Measurements from ENCODE around the gene NANOS3.

The NANOS3 gene

DNA sequence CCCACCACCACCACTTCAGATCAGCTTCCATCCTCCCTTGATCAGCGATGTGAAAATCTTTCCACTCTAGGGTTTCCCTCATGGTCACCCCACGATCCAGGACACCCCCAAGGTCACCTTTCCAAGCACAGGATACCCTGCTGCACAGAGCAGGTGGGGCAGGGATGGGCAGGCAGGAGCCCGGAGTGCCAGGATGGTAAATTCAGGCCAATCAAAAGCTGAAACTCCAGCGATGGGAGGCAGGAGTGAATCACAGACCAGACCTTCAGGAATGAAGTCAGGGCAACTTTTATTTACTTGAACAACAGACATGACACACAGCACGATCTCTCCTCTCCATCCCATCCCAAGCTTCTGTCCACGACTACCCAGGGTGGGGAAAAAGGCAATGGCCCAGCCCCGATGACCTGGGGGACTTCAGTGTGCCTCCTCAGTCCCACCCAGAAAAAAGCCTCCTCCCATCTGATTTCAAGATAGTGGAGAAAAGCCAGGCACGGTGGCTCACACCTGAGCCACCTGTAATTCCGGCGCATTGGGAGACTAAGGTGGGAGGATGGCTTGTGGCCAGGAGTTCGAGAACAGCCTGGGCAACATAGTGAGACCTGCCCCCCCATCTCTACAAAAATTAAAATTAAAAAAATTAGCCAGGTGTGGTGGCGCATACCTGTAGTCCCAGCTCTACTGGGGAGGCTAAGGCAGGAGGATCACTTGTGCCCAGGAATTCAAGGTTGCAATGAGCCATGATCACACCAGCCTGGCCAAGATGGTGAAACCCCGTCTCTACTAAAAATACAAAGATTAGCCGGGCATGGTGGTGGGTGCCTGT is 42.5 kb upstream of the NANOS3 start:
- TF ChIP-seq, protein P1, sequence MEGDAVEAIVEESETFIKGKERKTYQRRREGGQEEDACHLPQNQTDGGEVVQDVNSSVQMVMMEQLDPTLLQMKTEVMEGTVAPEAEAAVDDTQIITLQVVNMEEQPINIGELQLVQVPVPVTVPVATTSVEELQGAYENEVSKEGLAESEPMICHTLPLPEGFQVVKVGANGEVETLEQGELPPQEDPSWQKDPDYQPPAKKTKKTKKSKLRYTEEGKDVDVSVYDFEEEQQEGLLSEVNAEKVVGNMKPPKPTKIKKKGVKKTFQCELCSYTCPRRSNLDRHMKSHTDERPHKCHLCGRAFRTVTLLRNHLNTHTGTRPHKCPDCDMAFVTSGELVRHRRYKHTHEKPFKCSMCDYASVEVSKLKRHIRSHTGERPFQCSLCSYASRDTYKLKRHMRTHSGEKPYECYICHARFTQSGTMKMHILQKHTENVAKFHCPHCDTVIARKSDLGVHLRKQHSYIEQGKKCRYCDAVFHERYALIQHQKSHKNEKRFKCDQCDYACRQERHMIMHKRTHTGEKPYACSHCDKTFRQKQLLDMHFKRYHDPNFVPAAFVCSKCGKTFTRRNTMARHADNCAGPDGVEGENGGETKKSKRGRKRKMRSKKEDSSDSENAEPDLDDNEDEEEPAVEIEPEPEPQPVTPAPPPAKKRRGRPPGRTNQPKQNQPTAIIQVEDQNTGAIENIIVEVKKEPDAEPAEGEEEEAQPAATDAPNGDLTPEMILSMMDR (IDR thresholded peaks at IDR 0.05; ENCODE audit: insufficient read depth, low read depth, low read length, missing control alignments) = no peak
- no peak overlapping the region for H3K4me3 ChIP-seq (ENCODE audit: low read length)
- DNase-seq (ENCODE audit: low read depth) = peak; percentile 91

GRCh38 chr19:13835791-13836723 is 40.9 kb upstream of the NANOS3 start:
- TF ChIP-seq, protein P1 (IDR thresholded peaks at IDR 0.05; ENCODE audit: insufficient read depth, low read depth, low read length, missing control alignments) = no peak
- DNase-seq (ENCODE audit: low read depth) = peak; percentile 29
- no peak overlapping the region for H3K4me3 ChIP-seq (ENCODE audit: low read length)

DNA sequence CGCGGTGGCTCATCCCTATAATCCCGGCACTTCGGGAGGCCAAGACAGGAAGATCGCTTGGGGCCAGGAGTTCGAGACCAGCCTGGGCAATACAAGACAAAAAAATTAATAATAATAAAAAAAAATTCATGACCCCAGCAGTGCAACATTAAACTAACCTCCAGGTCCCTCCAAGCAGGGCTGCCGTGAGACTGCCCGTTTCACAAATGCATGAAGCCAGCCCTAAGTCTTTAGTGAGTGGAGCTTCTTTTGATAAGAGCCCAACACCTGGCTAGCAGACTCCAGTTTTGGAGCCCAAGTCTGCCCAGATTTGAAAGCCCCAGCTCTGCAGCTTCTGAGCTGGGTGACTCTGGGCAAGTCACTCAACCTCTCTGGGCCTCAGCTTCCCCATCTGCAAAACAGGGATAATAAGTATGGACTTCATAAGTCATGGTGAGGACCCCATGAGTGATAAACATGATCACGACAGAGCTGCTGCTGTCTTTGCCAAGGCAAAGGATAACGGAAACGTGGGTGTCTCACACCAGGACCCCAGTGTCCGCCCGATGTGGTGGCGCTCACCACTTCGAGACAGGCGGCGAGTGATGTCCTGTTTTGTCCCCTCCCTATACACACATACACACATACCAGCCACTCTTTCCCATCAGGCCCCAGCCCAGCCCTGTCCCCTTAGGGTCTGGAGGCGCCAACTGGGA is 38.4 kb upstream of the NANOS3 start:
- peak overlapping the region; percentile 85 for H3K4me3 ChIP-seq (ENCODE audit: low read length)
- DNase-seq (ENCODE audit: low read depth) = no peak
- TF ChIP-seq, protein P1 (IDR thresholded peaks at IDR 0.05; ENCODE audit: insufficient read depth, low read depth, low read length, missing control alignments) = no peak

DNA sequence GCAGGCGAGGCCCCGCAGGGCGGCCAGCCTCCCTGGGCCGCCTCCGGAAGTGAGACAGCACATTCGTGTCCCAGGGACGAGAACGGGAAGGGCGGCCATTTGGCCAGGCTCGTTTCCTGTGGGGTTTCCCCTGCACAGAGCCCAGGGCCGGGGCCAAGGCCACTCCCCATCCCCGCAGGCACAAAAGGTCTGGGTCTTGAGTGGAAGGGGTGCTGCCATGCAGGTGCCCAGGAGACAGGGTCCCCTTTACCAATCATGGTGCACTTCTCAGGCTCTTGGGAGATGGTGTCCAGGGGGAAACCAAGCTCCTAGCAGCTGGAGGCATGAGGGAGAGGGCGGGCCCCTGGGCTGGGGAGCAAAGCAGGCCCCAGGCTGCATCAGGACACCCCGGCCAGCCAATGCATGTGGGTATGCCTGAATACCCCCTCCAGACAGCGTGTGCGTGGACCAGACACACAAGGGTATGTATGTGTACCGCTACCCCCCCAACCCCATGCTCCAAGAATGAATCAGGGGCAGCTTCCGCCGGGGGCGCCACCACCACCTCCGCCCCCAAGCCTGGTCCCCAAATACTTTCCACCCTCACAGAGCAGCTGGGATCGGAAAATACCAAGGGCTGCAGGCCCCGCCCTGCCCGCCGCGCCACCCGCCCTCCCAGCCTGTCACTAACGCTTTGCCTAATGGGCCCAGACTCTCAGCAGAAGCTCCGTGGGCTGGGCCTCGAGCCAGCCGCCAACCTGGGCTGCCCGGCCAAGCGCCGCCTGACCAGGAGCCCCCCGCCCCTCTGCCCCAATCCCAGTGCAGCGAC is 37.6 kb upstream of the NANOS3 start:
- peak overlapping the region; percentile 85 for H3K4me3 ChIP-seq (ENCODE audit: low read length)
- TF ChIP-seq, protein P1 (IDR thresholded peaks at IDR 0.05; ENCODE audit: insufficient read depth, low read depth, low read length, missing control alignments) = no peak
- peak; percentile 67 for DNase-seq (ENCODE audit: low read depth)

GRCh38 chr19:13839938-13840304 is 37.0 kb upstream of the NANOS3 start:
- TF ChIP-seq, protein P1 (IDR thresholded peaks at IDR 0.05; ENCODE audit: insufficient read depth, low read depth, low read length, missing control alignments) = no peak
- no peak for DNase-seq (ENCODE audit: low read depth)
- peak overlapping the region; percentile 85 for H3K4me3 ChIP-seq (ENCODE audit: low read length)
